T-helper 17 cell (primary cell): ENCODE results near the gene GRXCR2. TPM values are rescaled to one million over a fixed set of nuclear protein-coding genes. Genes with fewer than 3 reads are reported as not detected.

Experiments used
- ATAC-seq: fragments of 150-1000 bp; cut with Tn5 transposase; 2 replicates; pipeline ENCODE4 v1.10.0; 2021; ENCODE audit warnings: mild to moderate bottlenecking, moderate library complexity
- DNase-seq, 3 donors: peaks; one replicate each; pipeline versions ENCODE4 v3.0.0 to v3.0.0-alpha.2; 2020 to 2021
- H3K9me3 ChIP-seq: one replicate; pipeline ENCODE4 v1.7.0; 2013; ENCODE audit warnings: low read length, mild to moderate bottlenecking; ENCODE audit not compliant: control insufficient read depth, poor library complexity, severe bottlenecking
- H3K27ac Mint-ChIP-seq: one replicate; pipeline ENCODE4 v1.8.0; 2022; ENCODE audit warnings: mild to moderate bottlenecking, moderate library complexity, mixed read lengths
- H3K27me3 Mint-ChIP-seq: one replicate; pipeline ENCODE4 v1.8.0; 2022; ENCODE audit warnings: mixed read lengths
- H3K36me3 Mint-ChIP-seq: one replicate; pipeline ENCODE4 v1.8.0; 2022; ENCODE audit warnings: low read depth, mixed read lengths
- H3K4me1 Mint-ChIP-seq: one replicate; pipeline ENCODE4 v1.8.0; 2022; ENCODE audit warnings: mild to moderate bottlenecking, mixed read lengths
- H3K4me3 Mint-ChIP-seq: one replicate; pipeline ENCODE4 v1.8.0; 2022; ENCODE audit warnings: mild to moderate bottlenecking, moderate library complexity, mixed read lengths
- total RNA-seq, 4 donors: library from RNA in 2 of 4; stranded (reverse) in 2 of 4; gene quantifications; one replicate each; pipeline ENCODE4 v1.2.3 and lab custom pipeline; 2022 to 2026

Gene GRXCR2
- not detected for total RNA-seq
- 0 reads per million in 2 donors for total RNA-seq (lab: John Stamatoyannopoulos, UW)

GRCh38 chr5:145872914-145873313 is at the start of gene GRXCR2:
Gene GRXCR2, minus strand, starts transcription at chr5:145873014. Its CDS starts 46 bp downstream, at chr5:145872968.
- Mint-ChIP-seq H3K4me3 (no peak within 1 kb of the TSS), H3K4me1 (no peaks in the 10 kb centered on the region), H3K36me3 (no peaks in the 10 kb centered on the region), H3K27ac (no peak within 1 kb of the TSS), H3K27me3 (peaks cover 33% of the 10 kb centered on the region)
- H3K9me3 ChIP-seq = no peaks in the 10 kb centered on the region
- ATAC-seq (no peak), DNase-seq (no peak)

- DNase-seq (no peak), ATAC-seq (no peak)
- peaks cover 12% of the 10 kb centered on the region for H3K27me3 Mint-ChIP-seq
These were observed 49.2 kb upstream of the GRXCR2 start for GRCh38 chr5:145922059-145922458.

GRCh38 chr5:145921211-145921610 is 48.4 kb upstream of the GRXCR2 start:
- no peak overlapping the region for H3K4me3 Mint-ChIP-seq
- no peak overlapping the region for H3K27ac Mint-ChIP-seq
- ATAC-seq (no peak), DNase-seq (no peak)
- H3K36me3 Mint-ChIP-seq = peaks cover 2% of the 10 kb centered on the region
- peaks cover 12% of the 10 kb centered on the region for H3K27me3 Mint-ChIP-seq
- H3K9me3 ChIP-seq = no peaks in the 10 kb centered on the region
- no peaks in the 10 kb centered on the region for H3K4me1 Mint-ChIP-seq

More at GRCh38 chr5:145922059-145922458, 49.2 kb upstream of the GRXCR2 start:
- H3K36me3 Mint-ChIP-seq = peaks cover 2% of the 10 kb centered on the region
- no peak overlapping the region for H3K4me3 Mint-ChIP-seq
- H3K27ac Mint-ChIP-seq = no peak overlapping the region
- no peaks in the 10 kb centered on the region for H3K9me3 ChIP-seq
- H3K4me1 Mint-ChIP-seq = no peaks in the 10 kb centered on the region

- Mint-ChIP-seq H3K4me3 (no peak overlapping the region), H3K36me3 (peaks cover 2% of the 10 kb centered on the region), H3K27ac (no peak overlapping the region), H3K4me1 (no peaks in the 10 kb centered on the region), H3K27me3 (peaks cover 12% of the 10 kb centered on the region)
- DNase-seq (no peak), ATAC-seq (no peak)
- H3K9me3 ChIP-seq = no peaks in the 10 kb centered on the region
These were observed 47.9 kb upstream of the GRXCR2 start for GRCh38 chr5:145920542-145921210.

- DNase-seq (no peak), ATAC-seq (no peak)
- Mint-ChIP-seq H3K36me3 (peaks cover 2% of the 10 kb centered on the region), H3K27me3 (peaks cover 12% of the 10 kb centered on the region), H3K27ac (no peak overlapping the region), H3K4me3 (no peak overlapping the region), H3K4me1 (no peaks in the 10 kb centered on the region)
- no peaks in the 10 kb centered on the region for H3K9me3 ChIP-seq
These were observed 46.6 kb upstream of the GRXCR2 start for GRCh38 chr5:145919413-145919812.

GRCh38 chr5:145918397-145918796 is 45.6 kb upstream of the GRXCR2 start:
- H3K9me3 ChIP-seq = no peaks in the 10 kb centered on the region
- H3K4me3 Mint-ChIP-seq = no peak overlapping the region
- DNase-seq (no peak), ATAC-seq (no peak)
- peaks cover 2% of the 10 kb centered on the region for H3K36me3 Mint-ChIP-seq
- H3K27ac Mint-ChIP-seq = no peak overlapping the region
- no peaks in the 10 kb centered on the region for H3K4me1 Mint-ChIP-seq
- H3K27me3 Mint-ChIP-seq = peaks cover 12% of the 10 kb centered on the region

GRCh38 chr5:145917288-145917687 is 44.5 kb upstream of the GRXCR2 start:
- Mint-ChIP-seq H3K4me1 (no peaks in the 10 kb centered on the region), H3K27ac (no peak overlapping the region), H3K36me3 (peaks cover 4% of the 10 kb centered on the region), H3K27me3 (peaks cover 10% of the 10 kb centered on the region), H3K4me3 (no peak overlapping the region)
- no peaks in the 10 kb centered on the region for H3K9me3 ChIP-seq
- no peak for ATAC-seq
- no peak for DNase-seq

DNA sequence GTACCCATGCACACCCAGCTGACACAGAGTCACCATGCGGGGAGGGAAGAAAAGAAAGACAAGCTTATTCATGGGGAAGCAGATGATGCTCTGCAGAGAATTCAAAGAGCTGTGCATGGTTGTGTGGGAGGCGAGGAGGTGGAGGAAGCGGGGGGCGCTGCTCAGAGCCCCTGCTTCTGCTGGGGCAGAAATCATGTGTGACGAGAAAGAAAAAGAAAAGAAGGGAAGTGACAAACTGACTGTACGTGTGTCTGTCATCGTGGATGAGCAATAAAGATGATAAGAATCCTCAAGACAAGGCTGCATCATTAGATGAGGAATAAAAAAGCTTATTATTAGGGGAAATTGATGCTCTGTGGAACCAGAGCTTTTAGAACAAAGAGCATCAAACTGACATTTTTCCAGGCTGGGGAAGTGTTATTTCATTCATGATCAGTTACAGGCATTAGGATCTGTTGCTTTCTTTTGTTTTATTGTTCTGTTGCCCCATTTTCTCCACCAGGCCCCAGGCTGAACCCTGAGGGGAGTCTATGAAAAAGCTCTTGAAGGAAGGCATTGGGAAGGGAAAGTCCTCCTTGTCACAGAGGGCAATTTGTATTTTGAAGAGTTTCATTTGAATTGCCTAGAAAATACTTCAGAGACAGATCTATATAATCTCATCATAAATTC is 43.3 kb upstream of the GRXCR2 start:
- Mint-ChIP-seq H3K4me1 (no peaks in the 10 kb centered on the region), H3K27ac (no peak overlapping the region), H3K4me3 (no peak overlapping the region), H3K27me3 (peaks cover 11% of the 10 kb centered on the region), H3K36me3 (peaks cover 2% of the 10 kb centered on the region)
- DNase-seq (no peak), ATAC-seq (no peak)
- no peaks in the 10 kb centered on the region for H3K9me3 ChIP-seq

DNA sequence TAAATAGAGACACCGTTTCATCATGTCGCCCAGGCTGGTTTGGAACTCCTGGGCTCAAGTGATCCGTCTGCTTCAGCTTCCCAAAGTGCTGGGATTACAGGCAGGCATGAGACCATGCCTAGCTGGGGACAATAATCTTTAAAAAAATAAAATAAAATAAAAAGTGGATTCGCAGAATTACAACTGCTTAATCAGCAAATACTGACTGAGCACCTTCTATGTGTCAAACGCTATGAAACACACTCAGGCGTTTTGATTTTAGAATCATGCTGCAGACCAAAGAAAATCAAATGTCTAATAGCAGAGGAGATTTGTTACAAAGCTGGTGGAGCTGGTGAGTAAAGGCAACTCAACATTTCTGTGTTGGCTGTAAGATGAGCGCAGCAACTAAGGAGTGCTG is 40.9 kb upstream of the GRXCR2 start:
- ATAC-seq (no peak), DNase-seq (no peak)
- peaks cover 2% of the 10 kb centered on the region for H3K4me1 Mint-ChIP-seq
- H3K27me3 Mint-ChIP-seq = peaks cover 20% of the 10 kb centered on the region
- H3K9me3 ChIP-seq = no peaks in the 10 kb centered on the region
- H3K36me3 Mint-ChIP-seq = peaks cover 2% of the 10 kb centered on the region
- no peak overlapping the region for H3K27ac Mint-ChIP-seq
- H3K4me3 Mint-ChIP-seq = no peak overlapping the region

- peaks cover 27% of the 10 kb centered on the region for H3K27me3 Mint-ChIP-seq
- ATAC-seq = no peak
These were observed 39.8 kb upstream of the GRXCR2 start for GRCh38 chr5:145912594-145912993.

DNA sequence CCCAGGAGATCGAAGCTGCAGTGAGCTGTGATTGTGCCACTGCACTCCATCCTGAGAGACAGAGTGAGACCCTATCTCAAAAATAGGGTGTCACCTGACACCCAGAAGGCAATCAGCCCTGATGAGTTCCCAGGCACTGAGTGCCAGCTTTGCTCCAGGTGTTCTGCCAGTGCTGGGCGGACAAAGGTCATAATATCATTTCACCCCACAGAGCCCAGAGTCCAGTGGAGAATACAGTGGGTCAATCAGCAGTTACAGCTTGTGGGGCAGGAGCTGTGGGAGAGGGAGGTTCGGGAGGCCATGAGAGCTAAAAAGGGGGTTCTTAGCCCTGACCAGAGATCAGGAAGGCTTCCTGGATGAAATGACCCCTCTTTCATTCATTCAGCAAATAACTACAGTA is 39.2 kb upstream of the GRXCR2 start:
- no peak overlapping the region for H3K27ac Mint-ChIP-seq

More at GRCh38 chr5:145912594-145912993, 39.8 kb upstream of the GRXCR2 start:
- H3K27ac Mint-ChIP-seq = no peak overlapping the region
- peaks cover 2% of the 10 kb centered on the region for H3K36me3 Mint-ChIP-seq
- peaks cover 2% of the 10 kb centered on the region for H3K4me1 Mint-ChIP-seq
- H3K9me3 ChIP-seq = no peaks in the 10 kb centered on the region
- DNase-seq = no peak
- H3K4me3 Mint-ChIP-seq = no peak overlapping the region

DNA sequence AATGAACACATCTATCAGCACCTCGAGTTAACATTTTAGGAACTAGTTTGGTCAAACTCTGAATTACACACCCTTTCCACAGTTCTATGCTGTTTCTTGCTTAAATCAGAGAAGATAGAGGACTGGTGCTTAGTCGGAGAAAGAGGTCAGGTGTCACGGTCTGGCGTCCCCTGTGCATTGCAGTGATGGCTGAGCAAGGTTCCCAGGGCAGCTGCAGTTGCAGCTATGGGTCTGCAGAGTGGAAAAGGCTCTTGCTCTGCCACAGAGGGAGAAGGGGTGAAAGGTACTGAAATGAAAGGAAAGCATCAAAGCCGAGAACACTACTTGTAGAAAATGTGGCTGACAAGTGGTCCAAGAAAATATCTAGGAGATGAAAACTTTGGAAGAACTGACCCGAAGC is 38.4 kb upstream of the GRXCR2 start:
- ATAC-seq (no peak), DNase-seq (no peak)
- Mint-ChIP-seq H3K4me3 (no peak overlapping the region), H3K27ac (no peak overlapping the region), H3K36me3 (peaks cover 2% of the 10 kb centered on the region), H3K4me1 (peaks cover 2% of the 10 kb centered on the region), H3K27me3 (peaks cover 34% of the 10 kb centered on the region)
- H3K9me3 ChIP-seq = no peaks in the 10 kb centered on the region

More for the DNA sequence above, 39.2 kb upstream of the GRXCR2 start:
- DNase-seq = no peak
- Mint-ChIP-seq H3K36me3 (peaks cover 2% of the 10 kb centered on the region), H3K27me3 (peaks cover 28% of the 10 kb centered on the region), H3K4me1 (peaks cover 2% of the 10 kb centered on the region), H3K4me3 (no peak overlapping the region)
- no peaks in the 10 kb centered on the region for H3K9me3 ChIP-seq
- ATAC-seq = no peak

DNA sequence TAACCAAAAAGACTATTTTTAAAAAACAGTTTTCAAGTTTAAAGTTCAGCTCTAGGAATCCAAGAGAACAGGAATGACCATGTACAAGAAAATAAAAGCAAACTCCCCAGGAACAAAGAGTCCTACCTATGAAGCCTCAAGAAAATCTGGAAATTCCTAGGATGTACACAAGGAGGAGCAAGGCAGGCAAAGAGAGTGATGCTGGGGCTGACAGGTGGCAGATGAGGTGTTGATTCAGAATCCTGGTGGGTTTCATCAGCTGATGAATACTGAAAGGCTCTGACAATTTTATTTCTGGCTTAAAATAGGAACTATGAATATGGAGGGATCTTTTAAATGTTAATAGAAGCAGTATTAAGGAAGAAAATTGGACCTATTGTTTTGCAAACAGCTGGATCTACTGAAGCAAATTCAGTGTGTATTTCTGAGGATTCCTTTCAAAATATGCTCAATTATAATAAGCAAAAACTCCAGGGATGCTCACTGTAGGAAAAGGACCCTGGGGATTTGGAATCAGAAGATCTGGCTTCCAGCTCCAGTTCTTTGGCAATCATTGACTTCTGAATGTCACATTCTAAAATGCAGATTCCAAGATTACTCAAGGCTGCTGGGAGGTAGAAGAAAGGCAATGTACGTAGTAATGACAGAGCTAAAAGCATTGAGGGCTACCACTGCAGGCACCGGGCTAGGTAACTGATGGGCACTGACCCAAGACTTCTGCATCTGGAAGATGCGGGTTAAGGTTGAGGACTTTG is 35.6 kb upstream of the GRXCR2 start:
- Mint-ChIP-seq H3K36me3 (peaks cover 2% of the 10 kb centered on the region), H3K27me3 (peaks cover 43% of the 10 kb centered on the region), H3K4me1 (peaks cover 2% of the 10 kb centered on the region), H3K4me3 (no peak overlapping the region), H3K27ac (no peak overlapping the region)
- ATAC-seq (no peak), DNase-seq (no peak)
- no peaks in the 10 kb centered on the region for H3K9me3 ChIP-seq
